CD4-positive, alpha-beta T cell treated with Interleukin-12 subunit alpha and Interleukin-12 subunit beta, for 1 hour (primary cell): ENCODE data around the gene CDK9.
"Not testable (repeated sequence)": the region's sequence is repeated elsewhere in the genome, so short reads cannot be mapped to it uniquely, and the experiment has no call there.

ENCODE experiments used
- DNase-seq: peaks from one replicate; pipeline ENCODE4 v3.0.0-alpha.2; 2020

CDK9 gene

DNA sequence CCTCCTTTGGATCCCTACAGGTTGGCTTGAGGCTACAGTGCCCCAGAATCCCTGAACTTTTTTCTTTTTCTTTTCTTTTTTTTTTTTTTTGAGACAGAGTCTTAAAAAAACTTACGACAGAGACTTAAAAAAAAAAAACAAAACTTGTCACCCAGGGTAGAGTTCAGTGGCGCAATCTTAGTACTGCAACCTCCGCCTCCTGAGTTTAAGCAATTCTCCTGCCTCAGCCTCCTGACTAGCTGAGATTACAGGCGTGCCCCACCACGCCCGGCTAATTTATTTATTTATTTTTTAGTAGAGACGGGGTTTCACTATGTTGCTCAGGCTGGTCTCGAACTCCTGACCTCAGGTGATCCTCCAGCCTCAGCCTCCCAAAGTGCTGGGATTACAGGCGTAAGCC lies 4.9 kb upstream of the CDK9 start:
- DNase-seq, result not testable (repeated sequence)

DNA sequence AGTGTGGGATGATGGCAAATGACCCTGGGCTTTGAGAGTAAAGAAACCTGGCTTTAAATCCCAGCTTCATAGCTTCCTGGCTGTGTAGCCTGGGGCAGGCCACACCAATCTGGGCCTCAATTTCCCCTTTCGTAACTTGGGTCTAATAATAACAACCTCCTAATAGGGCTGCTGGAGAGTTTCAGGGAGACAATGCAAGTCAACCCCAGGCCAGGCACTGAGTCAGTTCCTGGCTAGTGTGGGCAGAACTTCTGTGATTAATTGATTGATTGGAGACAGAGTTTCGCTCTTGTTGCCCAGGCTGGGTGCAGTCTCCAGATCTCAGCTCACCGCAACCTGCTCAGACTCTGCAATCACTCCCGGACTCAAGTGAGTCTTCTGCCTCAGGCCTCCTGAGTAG lies 4.0 kb upstream of the CDK9 start:
- no peak for DNase-seq

DNA sequence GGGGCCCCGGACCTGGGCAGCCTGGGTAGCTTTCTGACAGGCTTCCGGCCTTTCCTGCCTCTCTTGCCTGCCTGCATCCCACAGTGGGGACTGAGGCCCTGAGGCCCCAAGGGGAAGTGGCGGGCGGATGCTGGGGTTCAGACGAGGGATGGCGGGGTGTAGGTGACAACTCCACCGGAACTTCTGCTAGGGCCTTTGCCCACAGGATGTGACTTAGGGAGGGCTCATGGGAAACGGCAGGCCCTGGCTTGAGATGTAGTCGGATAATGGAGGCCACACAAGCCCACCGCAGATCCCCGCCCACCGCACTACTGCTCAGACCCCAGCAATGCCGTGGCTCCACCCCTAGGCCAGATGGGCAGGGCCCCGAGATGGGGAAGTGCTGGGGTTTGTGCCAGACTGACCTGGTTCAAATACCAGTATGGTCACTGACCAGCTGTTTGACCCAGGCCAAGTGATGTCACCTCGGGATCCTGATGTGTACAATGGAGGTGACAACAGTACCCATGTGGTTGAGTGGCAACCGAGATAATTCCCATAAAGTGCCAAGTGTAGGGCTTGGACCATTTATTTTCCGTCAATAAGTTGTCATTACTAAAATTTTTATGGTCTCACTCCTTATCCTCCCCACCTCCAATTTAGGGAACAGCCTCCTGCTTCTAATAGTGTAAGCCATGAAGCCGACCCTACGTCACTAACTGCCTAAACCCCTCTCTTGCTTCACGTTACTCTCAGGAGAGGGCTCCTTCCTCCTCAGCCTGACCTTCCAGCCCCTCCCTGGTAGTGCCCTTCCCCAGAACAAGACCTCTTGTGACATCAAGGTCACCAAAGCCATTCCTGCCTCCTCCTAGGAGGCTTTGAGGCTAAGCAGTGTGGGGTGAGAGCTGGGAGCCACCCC lies 2.5 kb upstream of the CDK9 start:
- peak; percentile 88 for DNase-seq

DNA sequence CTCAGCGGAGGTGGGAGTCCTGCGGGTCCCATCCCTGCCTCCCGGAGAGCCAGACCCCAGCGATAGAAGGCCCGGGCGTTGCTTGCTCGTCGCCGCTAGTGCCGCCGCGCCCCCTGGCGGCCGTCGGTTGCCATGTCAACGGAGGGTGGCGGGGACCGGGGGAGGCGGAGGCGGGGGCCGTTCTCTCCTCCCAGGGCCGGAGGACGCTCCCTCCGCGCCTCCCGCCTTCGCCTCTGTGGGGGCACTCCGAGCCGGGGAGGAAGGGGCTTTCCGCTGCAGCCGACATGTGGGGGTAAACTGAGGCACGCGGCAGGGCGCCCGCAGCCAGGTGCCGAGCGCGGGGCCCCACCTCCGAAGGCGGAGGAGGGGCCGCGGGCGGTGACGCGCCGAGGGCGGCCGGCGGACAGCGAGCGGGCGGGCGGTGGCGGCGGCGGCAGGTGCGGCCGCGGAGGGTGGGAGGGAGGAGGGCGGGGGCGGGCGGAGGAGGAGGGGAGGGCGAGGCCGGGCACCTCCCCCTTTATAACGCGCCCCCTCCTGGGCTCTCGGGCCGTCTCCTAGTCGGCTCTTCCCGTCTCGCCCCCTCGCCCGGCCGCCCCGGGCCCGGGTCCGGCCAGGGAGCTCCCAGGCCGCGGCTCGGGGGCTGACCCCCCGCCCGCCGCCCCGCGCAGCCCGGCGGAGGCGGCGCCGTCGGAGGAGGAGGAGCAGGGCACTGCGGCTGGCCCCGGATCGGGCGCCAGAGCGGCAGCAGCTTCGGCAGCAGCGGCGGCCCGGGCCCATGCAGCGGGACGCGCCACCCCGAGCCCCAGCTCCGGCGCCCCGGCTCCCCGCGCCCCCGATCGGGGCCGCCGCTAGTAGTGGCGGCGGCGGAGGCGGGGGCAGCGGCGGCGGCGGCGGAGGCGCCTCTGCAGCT lies 556 bp upstream of the CDK9 start:
- peak; percentile 93 for DNase-seq

DNA sequence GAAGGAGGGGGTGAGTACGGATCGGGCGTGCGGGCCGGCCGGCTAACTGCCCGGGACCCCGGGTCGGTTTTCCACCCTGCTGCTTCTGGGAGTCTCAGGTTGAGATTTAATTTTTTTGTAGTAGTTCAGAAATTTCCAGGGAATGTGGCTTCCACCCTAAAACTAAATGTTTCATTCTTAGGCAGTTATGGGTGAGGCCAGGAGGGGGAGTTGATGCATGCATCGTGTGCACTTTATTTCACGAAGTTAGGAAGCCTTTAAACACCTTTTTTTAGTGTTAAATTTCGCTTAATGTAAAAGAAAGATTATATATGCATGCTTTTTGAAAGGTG lies 905 bp downstream of the CDK9 start:
- no peak for DNase-seq

DNA sequence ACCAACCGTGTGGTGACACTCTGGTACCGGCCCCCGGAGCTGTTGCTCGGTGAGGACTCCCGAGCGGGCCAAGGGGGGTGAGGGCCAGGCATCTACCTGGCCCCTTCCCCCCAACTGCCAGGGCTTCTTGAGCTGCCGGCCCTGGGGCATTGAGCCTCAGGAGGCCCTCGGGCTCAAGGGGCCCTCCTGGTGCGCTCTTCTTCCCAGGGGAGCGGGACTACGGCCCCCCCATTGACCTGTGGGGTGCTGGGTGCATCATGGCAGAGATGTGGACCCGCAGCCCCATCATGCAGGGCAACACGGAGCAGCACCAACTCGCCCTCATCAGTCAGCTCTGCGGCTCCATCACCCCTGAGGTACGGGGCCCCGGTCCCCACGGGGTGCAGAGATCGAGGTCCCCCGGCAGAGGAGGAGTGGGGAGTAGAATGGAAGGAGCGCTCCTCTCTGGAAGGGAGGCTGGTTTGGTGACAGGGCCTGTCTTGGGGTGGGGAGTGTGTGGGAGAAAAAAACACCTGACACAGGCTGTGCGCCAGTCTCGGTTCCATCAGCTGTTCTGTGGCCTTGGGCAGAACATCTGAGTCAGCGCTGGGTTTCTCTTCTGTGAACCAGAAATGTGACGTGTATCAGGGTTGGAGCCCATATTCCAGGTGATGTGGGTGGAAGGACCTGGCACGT lies 2.6 kb downstream of the CDK9 start:
- no peak for DNase-seq

DNA sequence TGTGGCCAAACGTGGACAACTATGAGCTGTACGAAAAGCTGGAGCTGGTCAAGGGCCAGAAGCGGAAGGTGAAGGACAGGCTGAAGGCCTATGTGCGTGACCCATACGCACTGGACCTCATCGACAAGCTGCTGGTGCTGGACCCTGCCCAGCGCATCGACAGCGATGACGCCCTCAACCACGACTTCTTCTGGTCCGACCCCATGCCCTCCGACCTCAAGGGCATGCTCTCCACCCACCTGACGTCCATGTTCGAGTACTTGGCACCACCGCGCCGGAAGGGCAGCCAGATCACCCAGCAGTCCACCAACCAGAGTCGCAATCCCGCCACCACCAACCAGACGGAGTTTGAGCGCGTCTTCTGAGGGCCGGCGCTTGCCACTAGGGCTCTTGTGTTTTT lies 3.3 kb downstream of the CDK9 start:
- no peak for DNase-seq

DNA sequence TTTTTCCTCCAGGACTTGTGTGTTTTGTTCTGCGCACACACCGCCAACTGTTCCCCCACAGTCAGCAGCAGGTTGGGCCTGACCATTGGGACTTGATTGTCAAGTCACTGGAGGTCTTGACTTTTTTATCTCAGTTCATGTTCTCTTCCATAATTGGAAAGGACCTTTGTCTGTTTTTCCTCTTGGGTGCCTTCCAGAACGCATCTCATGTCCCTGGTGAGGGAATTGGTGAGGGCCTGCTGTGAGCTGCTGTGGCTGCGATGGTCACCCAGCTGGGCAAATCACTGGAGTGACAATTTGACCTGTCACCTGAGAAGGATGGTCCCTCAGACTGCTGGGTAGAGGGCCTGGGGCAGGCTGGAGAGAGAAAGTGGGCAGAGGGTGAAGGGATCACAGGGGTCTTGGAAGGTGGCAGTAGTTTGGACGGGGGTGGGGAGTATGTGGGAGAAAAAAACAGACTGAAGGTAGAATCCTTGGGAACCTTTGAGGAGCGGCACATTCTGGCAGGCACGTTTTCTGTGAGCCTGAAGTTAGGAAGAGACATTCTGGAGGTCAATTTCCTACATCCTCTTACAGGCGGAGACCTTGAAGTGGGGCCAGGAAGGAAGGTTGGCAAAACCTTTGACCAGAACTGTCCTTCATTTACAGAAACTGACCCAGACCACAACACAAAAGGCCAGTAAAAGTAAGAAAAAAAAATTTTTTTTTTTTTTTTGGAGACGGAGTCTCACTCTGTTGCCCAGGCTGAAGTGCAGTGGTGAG lies 4.4 kb downstream of the CDK9 start:
- DNase-seq, result no peak

DNA sequence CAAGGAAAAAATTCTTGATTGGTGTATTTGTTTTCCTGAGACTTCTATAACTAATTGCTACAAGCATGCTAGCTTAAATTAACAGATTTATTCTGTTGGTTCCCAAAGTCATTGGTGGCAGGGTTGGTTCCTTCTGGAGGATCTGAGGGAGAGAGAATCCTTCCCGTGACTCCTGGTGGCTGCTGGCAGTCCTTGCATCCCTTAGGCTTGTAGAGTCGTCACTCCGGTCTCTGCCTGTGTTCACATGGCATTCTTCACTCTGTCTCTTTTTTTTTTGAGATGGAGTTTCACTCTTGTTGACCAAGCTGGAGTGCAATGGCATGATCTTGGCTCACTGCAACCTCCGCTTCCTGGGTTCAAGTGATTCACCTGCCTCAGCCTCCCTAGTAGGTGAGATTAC lies 5.3 kb downstream of the CDK9 start:
- no peak for DNase-seq

DNA sequence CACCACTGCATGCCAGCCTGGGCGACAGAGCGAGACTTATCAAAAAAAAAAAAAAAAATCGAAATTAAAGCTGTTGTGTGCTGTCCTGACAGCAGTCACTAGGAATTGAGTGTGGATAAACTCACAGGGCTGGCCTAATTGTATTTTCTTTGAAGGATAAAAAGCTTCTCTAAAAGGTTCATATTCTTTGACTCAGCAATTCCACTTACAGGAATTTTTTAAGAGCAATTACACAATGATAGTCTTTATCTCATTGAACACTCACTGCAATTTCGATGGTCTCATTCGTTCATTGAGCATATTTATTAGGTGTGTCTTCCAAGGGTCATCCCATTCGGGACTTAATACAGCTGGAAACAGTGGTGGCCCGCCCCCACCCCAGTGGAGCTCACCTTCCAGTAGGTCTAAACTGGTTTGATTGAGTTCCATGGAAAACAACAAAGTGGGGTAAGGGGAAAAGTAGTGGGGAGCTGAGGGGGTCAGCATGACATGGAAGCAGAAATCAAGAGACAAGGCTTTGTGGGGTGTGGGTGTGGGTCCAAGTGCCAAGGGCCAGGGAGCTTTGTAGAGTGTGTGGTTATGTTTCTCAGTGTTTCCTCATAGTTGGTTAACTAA lies 6.7 kb downstream of the CDK9 start:
- no peak for DNase-seq

DNA sequence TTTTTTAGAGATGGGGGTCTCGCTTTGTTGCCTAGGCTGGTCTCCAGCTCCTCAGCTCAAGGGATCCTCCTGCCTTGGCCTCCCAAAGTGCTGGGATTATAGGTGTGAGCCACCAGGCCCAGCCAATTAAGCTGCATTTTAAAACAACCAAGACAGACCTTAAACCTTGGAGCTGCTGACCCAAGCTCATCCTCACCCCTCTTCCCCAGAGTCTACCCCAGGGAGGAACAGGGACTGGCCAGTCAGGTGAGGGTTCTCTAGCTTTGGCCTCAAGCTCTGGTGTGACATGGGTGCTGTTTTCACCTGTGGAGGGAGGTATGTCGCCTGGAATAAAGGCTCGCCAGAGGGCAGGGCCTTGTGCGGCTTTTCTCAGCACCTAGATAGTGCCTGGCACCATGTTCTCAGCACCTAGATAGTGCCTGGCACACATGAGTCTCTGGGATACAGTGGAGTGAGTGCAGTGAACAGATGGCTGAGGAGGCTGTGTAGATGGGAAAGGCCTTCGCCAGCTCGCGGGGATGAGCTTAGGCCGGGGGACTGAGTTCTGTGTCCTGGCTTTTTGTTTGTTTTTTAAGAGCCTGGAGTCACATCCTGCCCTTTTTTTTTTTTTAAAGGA lies 7.4 kb downstream of the CDK9 start:
- no peak for DNase-seq

DNA sequence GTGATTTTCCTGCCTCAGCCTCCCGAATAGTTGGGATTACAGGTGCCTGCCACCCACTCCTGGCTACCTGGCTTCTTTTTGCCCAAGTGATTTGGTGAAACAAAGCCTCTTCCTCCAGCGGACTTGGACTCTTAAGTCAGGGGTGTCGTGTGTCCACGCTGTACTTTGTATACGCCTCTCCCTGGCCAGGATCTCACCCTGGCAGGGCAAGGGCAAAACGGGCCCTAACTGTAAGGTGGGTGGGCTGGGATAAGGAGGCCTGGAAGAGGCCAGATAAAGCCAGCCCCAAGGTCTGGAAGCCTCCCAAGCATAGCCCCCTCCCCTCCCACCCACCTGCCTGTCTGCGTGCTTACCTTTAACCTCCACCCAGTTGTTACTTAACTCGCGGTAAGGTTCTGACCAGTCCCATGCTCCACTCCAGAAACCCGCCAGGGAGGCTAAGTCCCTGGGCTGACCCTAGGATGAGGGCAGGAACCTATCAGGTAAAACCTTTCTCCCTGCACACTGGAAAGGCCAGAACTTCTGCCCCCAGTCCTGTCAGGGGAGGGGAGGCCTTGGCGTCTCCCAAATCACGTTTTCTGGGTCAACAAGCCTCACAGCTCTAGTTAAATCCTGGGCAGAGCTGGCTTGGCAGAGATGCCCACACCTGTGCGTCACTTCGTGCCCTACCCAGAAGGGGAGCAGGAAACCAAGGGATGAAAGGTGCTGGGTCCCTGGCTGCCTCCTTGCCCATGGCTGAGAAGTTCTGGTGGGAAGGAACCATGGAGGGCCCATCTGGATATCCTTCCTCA lies 8.4 kb downstream of the CDK9 start:
- DNase-seq, result no peak

DNA sequence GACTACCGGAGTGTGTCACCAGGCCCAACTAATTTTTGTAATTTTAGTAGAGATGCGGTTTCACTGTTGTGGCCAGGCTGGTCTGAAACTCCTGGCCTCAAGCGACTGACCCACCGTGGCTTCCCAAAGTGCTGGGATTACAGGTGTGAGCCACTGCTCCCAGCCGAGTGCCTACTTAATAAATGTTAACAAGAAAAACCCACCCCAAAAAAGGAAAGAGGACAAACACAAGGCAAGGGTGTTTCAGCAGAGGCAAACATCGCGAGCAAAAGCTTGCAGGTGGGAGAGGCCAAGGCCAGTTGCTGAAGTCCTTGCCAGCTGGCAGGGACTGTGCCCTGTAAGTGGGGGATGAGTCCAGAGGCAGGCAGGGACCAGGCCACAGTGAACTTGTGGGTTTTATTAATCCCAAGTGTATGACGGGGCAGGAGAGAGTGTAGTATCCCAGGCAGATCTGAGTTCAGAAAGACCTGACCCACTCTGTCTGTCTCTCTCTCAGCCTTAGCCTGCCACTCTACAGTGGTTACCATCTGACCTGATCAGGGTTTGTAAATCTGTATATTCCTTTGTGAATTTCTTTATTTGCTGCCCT lies 10.5 kb downstream of the CDK9 start:
- DNase-seq, result no peak

DNA sequence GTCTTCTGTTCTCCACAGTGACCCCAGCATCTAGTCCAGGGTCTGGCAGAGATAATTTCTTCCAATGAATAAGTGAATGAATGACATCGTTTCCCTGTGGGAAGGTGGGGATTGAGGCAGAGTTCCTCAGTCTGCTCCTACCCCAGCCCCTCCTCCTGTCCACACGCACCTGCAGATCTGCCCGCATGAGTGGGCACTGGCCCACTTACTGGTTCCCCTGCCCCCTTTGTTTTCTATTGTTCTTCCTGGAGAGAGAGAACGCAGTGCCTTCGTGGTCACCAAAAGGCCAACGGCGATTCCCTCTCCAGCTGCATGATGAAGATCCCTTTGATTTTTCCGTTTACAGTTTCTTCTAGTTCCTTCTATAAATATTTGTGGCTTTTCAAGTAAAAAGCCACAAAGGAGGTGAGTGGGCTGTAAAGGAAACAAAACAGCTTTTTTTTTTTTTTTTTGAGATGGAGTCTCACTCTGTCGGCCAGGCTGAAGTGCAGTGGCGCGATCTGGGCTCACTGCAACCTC lies 11.1 kb downstream of the CDK9 start:
- no peak for DNase-seq

DNA sequence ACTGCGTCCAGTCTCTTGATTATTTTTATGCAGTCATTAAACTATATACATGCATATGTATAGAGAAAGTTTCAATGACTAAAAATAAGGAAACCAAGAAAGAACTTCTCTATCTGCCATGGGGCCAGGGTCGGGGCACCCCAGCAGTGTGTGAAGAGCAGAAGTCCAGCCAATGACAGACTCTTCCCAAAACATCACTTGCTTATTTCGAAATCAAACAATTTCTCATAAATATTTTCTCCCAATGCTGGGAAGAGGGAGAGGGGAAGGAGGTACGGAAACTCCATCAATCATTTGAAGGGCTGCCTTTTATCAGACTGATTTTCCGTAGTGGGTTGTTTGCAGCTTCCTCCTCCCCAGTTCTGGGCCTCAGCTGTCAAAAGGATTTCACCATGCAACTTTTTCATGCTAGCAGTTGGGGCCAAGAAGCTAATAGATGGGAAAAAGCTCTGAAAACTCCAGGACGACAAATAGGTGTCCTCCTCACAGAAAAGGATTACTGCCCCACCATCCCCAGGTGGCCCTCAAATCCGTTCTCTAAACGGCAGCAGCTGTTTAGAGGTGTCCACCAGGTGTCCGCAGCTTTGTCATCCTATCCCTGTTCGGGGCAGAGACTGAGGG lies 16.2 kb downstream of the CDK9 start:
- no peak for DNase-seq

DNA sequence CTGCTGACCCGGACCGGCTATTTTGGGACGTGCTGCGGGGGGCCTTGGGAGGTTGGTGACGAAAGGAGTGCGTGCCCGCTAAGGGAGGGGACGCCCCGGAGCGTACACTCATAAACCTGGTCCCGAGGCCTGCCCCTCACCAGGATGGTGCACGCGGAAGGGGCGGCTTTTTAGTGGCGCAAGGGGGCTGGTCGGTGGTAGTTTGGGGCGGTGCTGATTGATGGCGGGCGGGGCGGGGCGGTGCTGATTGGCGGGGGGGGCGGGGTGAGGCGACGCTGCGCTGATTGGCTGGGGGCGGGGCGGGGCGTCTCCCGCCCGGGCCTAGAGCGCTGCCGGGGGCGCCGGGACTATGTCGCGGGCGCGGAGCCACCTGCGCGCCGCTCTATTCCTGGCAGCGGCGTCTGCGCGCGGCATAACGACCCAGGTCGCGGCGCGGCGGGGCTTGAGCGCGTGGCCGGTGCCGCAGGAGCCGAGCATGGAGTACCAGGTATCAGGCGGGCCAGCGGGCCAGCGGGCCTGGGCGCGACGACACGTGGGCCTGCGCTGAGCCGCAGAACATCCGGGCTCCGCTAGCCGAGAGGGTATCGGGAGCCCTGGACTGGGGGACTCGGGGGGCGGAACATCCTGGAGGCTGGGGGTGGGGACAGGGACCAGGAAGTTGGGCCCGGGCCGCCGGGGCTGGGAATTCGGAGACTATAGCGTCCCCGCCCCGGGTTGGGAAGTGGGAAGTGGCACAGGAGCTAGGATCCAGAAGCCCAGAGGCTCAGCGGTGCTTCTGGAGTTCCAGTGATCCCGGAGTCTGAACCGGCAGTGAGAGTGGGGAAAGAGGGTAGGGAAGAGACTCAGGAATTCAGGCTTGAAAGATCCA lies 17.0 kb downstream of the CDK9 start, which contains the start of gene FPGS:
Gene FPGS, plus strand, starts transcription at position 307 of the 868 bp plus-strand sequence. Its CDS starts 43 bp downstream, at position 350.
- DNase-seq, result peak; percentile 85

DNA sequence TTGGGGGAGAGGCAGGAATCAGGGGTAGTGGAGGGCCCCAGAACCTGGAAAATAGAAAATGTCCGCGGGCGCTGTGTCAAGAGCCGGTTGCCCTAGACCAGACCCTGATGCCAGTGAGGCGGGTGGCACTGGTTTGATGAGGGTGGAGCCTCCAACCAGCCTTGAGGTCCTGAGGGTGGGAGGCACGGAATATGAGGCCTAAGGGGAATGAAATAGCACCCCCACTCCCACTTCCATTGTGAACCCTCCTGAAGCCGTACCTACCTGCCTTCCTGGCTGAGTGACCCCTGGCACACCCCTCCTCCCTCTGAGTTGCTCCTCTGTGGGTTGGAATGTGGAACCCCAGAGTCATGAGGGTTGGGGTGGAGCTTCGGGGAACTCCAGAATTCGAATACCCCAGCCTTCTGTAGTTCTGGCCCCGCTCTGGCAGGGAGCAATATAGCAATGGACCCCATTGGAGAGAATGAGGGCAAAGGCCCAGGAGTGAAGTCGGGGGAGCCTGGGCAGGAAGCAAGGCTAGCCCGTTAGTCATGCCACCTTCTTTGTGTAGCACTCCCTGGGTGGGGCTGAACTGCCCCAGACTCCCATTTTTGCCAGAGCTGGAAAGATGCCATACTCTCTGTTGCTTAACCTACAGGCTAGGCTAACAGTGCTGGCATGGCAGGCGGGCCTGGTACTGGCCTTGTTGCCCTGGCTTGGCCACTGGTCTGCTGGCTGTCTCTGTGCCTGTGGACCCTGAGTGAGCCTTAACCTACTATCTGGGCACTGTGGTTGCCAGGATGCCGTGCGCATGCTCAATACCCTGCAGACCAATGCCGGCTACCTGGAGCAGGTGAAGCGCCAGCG lies 17.9 kb downstream of the CDK9 start:
- DNase-seq, result peak; percentile 31

DNA sequence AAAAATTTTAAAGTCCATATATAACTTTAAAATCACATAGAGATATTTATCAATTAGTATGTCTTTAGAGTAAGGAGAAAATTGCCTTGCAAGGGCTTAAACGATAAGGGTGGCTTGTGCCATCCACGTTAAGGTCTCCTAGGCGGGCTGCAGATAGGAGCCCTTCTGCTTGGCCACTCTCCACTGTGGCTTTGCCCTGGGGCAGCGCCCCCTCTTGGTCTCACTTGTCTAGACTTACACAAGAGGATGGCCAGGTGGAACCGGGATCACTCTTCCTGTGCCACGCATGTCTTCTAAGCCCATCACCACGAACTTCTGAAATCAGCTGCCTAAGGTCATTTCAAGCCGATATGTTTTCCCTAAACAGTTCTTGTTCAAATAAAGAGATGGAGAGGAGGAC lies 19.8 kb downstream of the CDK9 start:
- DNase-seq, result peak; percentile 40
